Endodermal cell (in vitro differentiated cells): Measurements from ENCODE around the gene EIPR1. TPM values are rescaled to one million over a fixed set of nuclear protein-coding genes. Genes with fewer than 3 reads are reported as not detected.
"Not testable (repeated sequence)": the region's sequence is repeated elsewhere in the genome, so short reads cannot be mapped to it uniquely, and the experiment has no call there.

Experiments
- DNase-seq: peaks from one replicate; pipeline ENCODE4 v3.0.0-alpha.2; 2017
- H3K27ac ChIP-seq: 2 replicates; pipeline ENCODE4 v1.5.1; 2013; ENCODE audit warnings: mild to moderate bottlenecking, low read depth, low read length, moderate library complexity
- H3K27me3 ChIP-seq: 2 replicates; pipeline ENCODE4 v1.6.1; 2013; ENCODE audit warnings: mild to moderate bottlenecking, low read length, moderate library complexity; ENCODE audit not compliant: insufficient read depth, control insufficient read depth, poor library complexity, severe bottlenecking
- H3K36me3 ChIP-seq: 2 replicates; pipeline ENCODE4 v1.7.0; 2013; ENCODE audit warnings: mild to moderate bottlenecking, low read length, moderate library complexity; ENCODE audit not compliant: control insufficient read depth, insufficient read depth
- H3K4me1 ChIP-seq: one replicate; pipeline ENCODE4 v1.7.0; 2013; ENCODE audit warnings: low read length; ENCODE audit not compliant: control insufficient read depth, insufficient read depth
- H3K4me3 ChIP-seq: 2 replicates; pipeline ENCODE4 v1.5.1; 2013; ENCODE audit warnings: mild to moderate bottlenecking, low read length, moderate library complexity
- H3K9ac ChIP-seq: 2 replicates; pipeline ENCODE4 v1.6.1; 2013; ENCODE audit warnings: mild to moderate bottlenecking, low read length, moderate library complexity; ENCODE audit not compliant: poor library complexity, severe bottlenecking; ENCODE audit errors: extremely low read depth
- H3K9me3 ChIP-seq: 2 replicates; pipeline ENCODE4 v1.6.1; 2013; ENCODE audit warnings: mild to moderate bottlenecking, low read length, moderate library complexity; ENCODE audit not compliant: control insufficient read depth
- H3K27ac Mint-ChIP-seq: 2 replicates; pipeline ENCODE4 v1.8.0; 2020; ENCODE audit warnings: mixed read lengths
- H3K27me3 Mint-ChIP-seq: 2 replicates; pipeline ENCODE4 v1.8.0; 2021; ENCODE audit warnings: mild to moderate bottlenecking, mixed read lengths; ENCODE audit not compliant: insufficient read depth
- H3K36me3 Mint-ChIP-seq: 2 replicates; pipeline ENCODE4 v1.8.0; 2020; ENCODE audit warnings: low read depth, mixed read lengths
- H3K4me1 Mint-ChIP-seq: 2 replicates; pipeline ENCODE4 v1.8.0; 2020; ENCODE audit warnings: mixed read lengths
- H3K4me3 Mint-ChIP-seq: 2 replicates; pipeline ENCODE4 v1.8.0; 2020; ENCODE audit warnings: mild to moderate bottlenecking, moderate library complexity, mixed read lengths
- H3K9me3 Mint-ChIP-seq: 2 replicates; pipeline ENCODE4 v1.8.0; 2020; ENCODE audit warnings: mild to moderate bottlenecking, mixed read lengths
- CTCF ChIP-seq: fragments of 200-600 bp; sonication (generic); conservative IDR thresholded peaks from 2 replicates; pipeline ENCODE4 v1.5.0; 2021; ENCODE audit warnings: antibody characterized with exemption, mild to moderate bottlenecking
- WGBS, 2 experiments: methylation state at CpG; one replicate each; pipeline versions ENCODE4 v1.1.5 to v1.1.7; 2013; ENCODE audit warnings: missing lambda C conversion rate in 2 of 2, mixed read lengths in 1 of 2; ENCODE audit not compliant: insufficient coverage in 1 of 2, insufficient read length in 1 of 2; 5-methylcytosine and 5-hydroxymethylcytosine counted together
- total RNA-seq, 2 donors: library from RNA; stranded (reverse); fragmentation: NEBNext Ultra II Directional in 1 of 2; extraction: Animal tissue kit (Norgen Biotek cat#: 25700) in 1 of 2; gene quantifications; 2 replicates in 1 of 2; 3 replicates in 1 of 2; pipeline ENCODE4 v1.2.1, GENCODE V29; 2021

The EIPR1 gene
- total RNA-seq, 2 donors from 2014 or later, result 30.1 to 36.8 TPM

- Mint-ChIP-seq H3K36me3 (peaks cover 14% of the 10 kb centered on the region), H3K4me1 (peaks cover 14% of the 10 kb centered on the region)
- 2 to 3% methylated on average over 5 to 8 of the region's 8 CpGs for WGBS, 2 experiments
Observed at GRCh38 chr2:3377279-3377611, 373 bp downstream of the EIPR1 start.

GRCh38 chr2:3376821-3377220, 797 bp downstream of the EIPR1 start:
- Mint-ChIP-seq H3K9me3 (peaks cover 16% of the 10 kb centered on the region), H3K4me3 (peak overlapping the region; percentile 95), H3K4me1 (peaks cover 14% of the 10 kb centered on the region), H3K27ac (no peak overlapping the region), H3K27me3 (no peaks in the 10 kb centered on the region), H3K36me3 (peaks cover 12% of the 10 kb centered on the region)
- H3K36me3 ChIP-seq, result peaks cover 8% of the 10 kb centered on the region
- TF ChIP-seq CTCF, result no peak
- no peak overlapping the region for H3K27ac ChIP-seq
- H3K27me3 ChIP-seq, result no peaks in the 10 kb centered on the region
- H3K4me1 ChIP-seq, result peaks cover 4% of the 10 kb centered on the region
- DNase-seq, result no peak
- H3K9ac ChIP-seq, result peak overlapping the region; percentile 81
- no peaks in the 10 kb centered on the region for H3K9me3 ChIP-seq
- peak overlapping the region; percentile 95 for H3K4me3 ChIP-seq
- 80 to 89% methylated on average over 4 to 6 of the region's 6 CpGs for WGBS, 2 experiments

More at GRCh38 chr2:3377279-3377611, 373 bp downstream of the EIPR1 start:
- Histone ChIP-seq H3K27ac (peak overlapping the region; percentile 60), H3K27me3 (no peaks in the 10 kb centered on the region), H3K9me3 (no peaks in the 10 kb centered on the region), H3K9ac (peak overlapping the region; percentile 81), H3K4me1 (peaks cover 4% of the 10 kb centered on the region), H3K36me3 (peaks cover 10% of the 10 kb centered on the region), H3K4me3 (peak overlapping the region; percentile 95)
- Mint-ChIP-seq H3K9me3 (peaks cover 16% of the 10 kb centered on the region), H3K27me3 (no peaks in the 10 kb centered on the region), H3K27ac (peak overlapping the region; percentile 97), H3K4me3 (peak overlapping the region; percentile 95)
- TF ChIP-seq CTCF, result no peak
- no peak for DNase-seq

- Mint-ChIP-seq H3K36me3 (peaks cover 24% of the 10 kb centered on the region), H3K9me3 (peaks cover 30% of the 10 kb centered on the region)
- 85 to 92% methylated on average over 8 to 25 of the region's 34 CpGs for WGBS, 2 experiments
- H3K27ac ChIP-seq, H3K27me3 Mint-ChIP-seq, H3K36me3 ChIP-seq, H3K27ac Mint-ChIP-seq, H3K27me3 ChIP-seq, H3K4me3 Mint-ChIP-seq, H3K4me1 Mint-ChIP-seq, DNase-seq, H3K4me3 ChIP-seq, H3K4me1 ChIP-seq, H3K9ac ChIP-seq: not testable (repeated sequence)
- H3K9me3 ChIP-seq, result peaks cover 13% of the 10 kb centered on the region
Observed at GRCh38 chr2:3369340-3370181, 8.1 kb downstream of the EIPR1 start.
